GM19239 (cell line): ENCODE results near the gene HABP2.

Experiments used
- DNase-seq: peaks from one replicate; pipeline ENCODE4 v3.0.0; 2011; ENCODE audit warnings: low spot score; ENCODE audit not compliant: insufficient read length
- FAIRE-seq: peaks from 2 replicates; lab custom pipeline; 2011; peaks lifted over from hg19 to GRCh38; lab: Jason Lieb, UNC

Gene HABP2

DNA sequence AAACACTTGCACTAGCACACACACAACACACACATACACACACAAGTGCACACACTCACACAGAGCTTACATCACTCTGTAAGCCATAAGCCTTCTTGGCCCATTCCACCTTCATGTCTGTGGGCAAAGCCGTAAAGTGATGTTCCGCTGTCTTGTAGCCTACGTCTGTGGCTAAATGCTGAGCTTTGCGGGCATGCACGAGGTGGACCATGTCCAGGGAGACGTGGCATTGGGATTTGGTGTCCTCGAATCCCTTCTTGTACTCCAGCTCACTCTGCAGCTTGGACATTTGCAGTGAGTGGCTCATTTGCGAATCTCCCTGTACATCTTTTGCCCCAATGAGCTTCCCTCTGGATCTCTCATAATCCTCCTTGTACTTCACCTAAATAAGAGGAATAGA, 68.9 kb downstream of the HABP2 start:
- FAIRE-seq = no peak
- DNase-seq = no peak

GRCh38 chr10:113622831-113623230, 70.0 kb downstream of the HABP2 start:
- FAIRE-seq = no peak
- DNase-seq = no peak

DNA sequence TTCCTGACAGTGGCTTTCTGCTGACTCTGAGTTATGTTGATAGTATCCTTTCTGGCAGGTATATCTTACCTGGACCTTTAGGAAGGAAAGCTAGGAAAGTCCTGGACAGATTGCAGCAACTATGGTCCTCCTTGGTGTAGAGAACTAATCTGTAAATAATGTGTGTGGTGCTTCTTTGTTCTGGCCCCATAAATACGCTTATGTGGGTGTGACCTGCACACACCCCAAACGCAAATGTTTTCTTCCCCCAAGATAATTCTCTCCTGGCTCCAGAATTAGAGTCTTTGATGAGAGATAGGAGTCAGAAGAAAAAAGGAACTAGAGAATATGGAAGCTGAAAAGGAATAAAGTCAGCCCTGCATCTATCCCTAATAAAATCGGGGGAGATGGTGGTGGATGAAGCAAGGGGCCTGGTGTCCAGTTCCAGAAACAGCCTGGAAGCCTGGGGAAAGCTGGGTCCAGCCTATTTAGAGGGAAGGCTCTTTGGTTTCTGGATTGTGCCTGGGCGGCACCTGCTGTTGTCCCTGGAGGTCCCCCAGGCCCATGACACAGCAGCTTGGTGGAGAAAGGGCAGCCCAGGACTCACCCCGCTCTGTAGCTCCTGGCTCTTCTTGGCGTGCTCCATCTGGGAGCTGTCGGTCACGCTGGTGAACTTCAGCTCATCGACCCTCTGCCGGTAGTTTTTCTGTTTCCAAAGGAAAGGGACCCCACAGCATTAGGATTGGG, 72.8 kb downstream of the HABP2 start:
- no peak for FAIRE-seq
- no peak for DNase-seq

DNA sequence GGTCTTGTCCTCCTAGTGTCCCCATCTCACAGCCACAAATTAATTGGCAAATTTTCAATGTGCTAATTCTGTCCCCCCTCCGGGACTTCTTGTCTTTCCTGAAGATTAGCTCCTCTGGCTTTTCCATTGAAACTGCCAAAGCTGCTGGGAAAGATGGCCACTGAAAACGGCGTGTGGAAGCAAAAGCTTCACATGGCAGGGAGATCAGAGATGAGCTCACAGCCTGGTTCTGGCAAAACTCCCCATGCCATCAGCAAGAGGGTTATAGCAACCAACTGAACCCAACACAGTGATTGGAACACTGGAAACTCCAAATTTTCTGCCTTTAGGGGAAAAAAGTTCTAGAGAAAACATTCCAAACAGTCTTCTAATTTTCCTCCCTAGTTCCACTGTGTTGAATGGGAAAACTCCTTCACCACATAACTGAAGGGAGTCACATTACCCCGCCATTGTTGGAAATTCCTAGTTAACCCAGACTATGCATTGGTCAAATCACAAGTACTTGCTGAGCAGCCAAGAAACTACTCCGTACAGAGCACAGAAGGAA, 74.0 kb downstream of the HABP2 start:
- FAIRE-seq (no peak), DNase-seq (no peak)

GRCh38 chr10:113627836-113628235, 75.0 kb downstream of the HABP2 start:
- no peak for FAIRE-seq
- no peak for DNase-seq

DNA sequence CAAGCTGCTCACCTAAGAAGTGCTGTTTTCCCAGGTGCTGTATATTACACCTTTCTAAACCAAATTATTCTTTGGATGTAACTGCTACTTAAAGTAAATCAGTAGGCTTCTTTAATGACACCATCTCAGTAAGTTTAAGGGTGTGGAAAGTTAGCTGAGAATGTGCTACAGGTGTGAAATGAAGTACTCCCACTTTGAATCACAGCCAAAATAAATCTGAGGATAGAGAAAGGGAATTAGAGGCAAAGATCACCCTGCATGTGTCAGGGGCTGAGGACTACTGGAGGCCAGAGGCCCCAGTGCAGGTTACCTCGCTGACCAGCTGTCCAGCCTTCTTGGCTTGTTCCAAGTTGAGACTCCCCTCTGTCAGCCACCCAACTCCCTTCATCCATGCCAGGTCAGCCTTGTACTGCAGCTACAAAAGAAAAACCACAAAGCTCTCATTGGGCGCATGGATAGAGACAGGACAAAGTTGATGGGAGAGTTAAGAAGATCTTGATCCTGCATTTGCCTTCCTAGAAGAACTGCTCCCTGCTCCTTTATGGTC, 75.8 kb downstream of the HABP2 start:
- FAIRE-seq = no peak
- DNase-seq = no peak

DNA sequence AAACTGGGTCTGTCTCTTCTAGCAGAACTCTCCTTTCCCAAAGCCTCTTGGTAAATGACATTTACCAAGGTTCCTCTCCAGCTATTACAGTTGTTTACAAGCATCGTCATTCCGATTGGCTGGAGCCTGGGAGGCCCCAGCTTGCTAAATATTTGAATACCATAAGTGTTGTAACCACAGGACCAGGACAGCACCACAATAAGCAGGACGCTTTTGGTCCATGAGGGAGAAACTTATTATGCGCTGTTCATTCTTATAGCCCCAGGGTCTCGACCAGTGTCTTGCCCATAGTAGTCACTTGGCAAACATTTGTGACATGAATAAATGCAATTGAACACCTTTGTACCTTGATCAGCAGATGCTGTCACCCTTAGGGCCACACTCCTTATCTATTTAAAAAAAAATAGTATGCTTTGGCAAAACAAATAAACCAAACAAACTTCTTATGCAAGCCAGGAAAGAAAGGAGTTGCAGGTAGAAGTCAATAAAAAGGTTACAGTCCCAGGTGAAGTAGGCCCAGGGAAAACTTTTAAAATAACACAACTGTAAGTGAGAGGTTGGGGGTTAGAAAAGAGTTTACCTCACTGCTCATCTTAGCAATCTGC, 78.2 kb downstream of the HABP2 start:
- DNase-seq (no peak), FAIRE-seq (no peak)

DNA sequence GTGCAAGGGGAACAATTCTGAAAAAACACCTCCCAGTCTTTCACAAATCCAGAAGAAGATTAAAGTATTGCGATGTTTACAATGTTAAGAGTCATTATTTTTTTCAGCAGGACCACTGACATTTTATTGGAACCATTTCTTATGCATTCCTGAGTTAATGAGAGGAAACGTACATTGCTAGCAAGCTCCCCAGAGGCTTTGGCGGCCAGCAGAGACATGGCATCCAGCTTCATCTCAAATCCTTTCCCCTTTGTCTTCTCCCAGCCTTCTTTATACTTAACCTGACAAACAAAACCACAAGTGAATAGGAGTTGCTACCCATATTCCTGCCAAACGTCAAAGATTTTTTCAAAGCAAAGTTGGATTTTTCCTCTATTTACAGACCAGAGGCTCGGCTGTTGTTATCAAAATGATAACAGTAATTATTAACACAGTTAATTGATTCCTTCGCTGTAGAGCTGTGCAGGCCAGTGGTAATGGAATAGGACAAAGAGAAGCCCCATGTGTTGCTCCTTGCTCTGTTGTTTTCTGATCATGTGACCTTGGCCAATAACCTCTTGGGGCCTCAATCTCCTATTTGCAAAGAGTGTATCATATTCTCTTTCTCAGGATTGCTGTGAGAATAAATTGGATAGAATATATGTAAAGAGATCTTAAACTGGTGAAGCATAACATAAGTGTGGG, 79.0 kb downstream of the HABP2 start:
- no peak for DNase-seq
- FAIRE-seq = no peak
